T-helper 2 cell treated with Interferon-gamma antibody and Interleukin-4, amounts not matched to agents 5 μg/mL and 100 μg/mL, for 36 hours (primary cell): ENCODE measurements around the gene NTRK3.
"Not testable (repeated sequence)": the region's sequence is repeated elsewhere in the genome, so short reads cannot be mapped to it uniquely, and the experiment has no call there.

Source experiments
- DNase-seq: peaks from one replicate; pipeline ENCODE4 v3.0.0; 2021; ENCODE audit warnings: low spot score
- H3K27ac Mint-ChIP-seq: one replicate; pipeline ENCODE4 v1.8.0; 2021; ENCODE audit warnings: mild to moderate bottlenecking, mixed read lengths
- H3K27me3 Mint-ChIP-seq: one replicate; pipeline ENCODE4 v1.8.0; 2021; ENCODE audit warnings: low read depth, mixed read lengths
- H3K36me3 Mint-ChIP-seq: one replicate; pipeline ENCODE4 v1.8.0; 2021; ENCODE audit warnings: low read depth, mixed read lengths
- H3K4me1 Mint-ChIP-seq: one replicate; pipeline ENCODE4 v1.8.0; 2021; ENCODE audit warnings: low read depth, mixed read lengths
- H3K4me3 Mint-ChIP-seq: one replicate; pipeline ENCODE4 v1.8.0; 2022; ENCODE audit warnings: mild to moderate bottlenecking, moderate library complexity, mixed read lengths
- H3K9me3 Mint-ChIP-seq: one replicate; pipeline ENCODE4 v1.8.0; 2021; ENCODE audit warnings: mixed read lengths

The NTRK3 gene

GRCh38 chr15:88091444-88092016 lies 165.0 kb downstream of the NTRK3 start:
- no peak for DNase-seq
- Mint-ChIP-seq H3K9me3 (no peaks in the 10 kb centered on the region), H3K27ac (no peak overlapping the region), H3K4me1 (no peaks in the 10 kb centered on the region), H3K27me3 (peaks cover 6% of the 10 kb centered on the region), H3K4me3 (no peak overlapping the region), H3K36me3 (no peaks in the 10 kb centered on the region)

GRCh38 chr15:88090481-88091011 lies 166.0 kb downstream of the NTRK3 start:
- no peaks in the 10 kb centered on the region for H3K36me3 Mint-ChIP-seq
- no peaks in the 10 kb centered on the region for H3K9me3 Mint-ChIP-seq
- DNase-seq = no peak
- no peak overlapping the region for H3K27ac Mint-ChIP-seq
- H3K4me1 Mint-ChIP-seq = no peaks in the 10 kb centered on the region
- peaks cover 6% of the 10 kb centered on the region for H3K27me3 Mint-ChIP-seq
- no peak overlapping the region for H3K4me3 Mint-ChIP-seq

GRCh38 chr15:88089731-88090130 lies 166.8 kb downstream of the NTRK3 start:
- Mint-ChIP-seq H3K9me3 (no peaks in the 10 kb centered on the region), H3K36me3 (no peaks in the 10 kb centered on the region), H3K27ac (no peak overlapping the region), H3K4me3 (no peak overlapping the region), H3K4me1 (no peaks in the 10 kb centered on the region), H3K27me3 (peaks cover 6% of the 10 kb centered on the region)
- DNase-seq = no peak

GRCh38 chr15:88089024-88089620 lies 167.4 kb downstream of the NTRK3 start:
- H3K27me3 Mint-ChIP-seq = peaks cover 6% of the 10 kb centered on the region
- H3K36me3 Mint-ChIP-seq = no peaks in the 10 kb centered on the region
- H3K27ac Mint-ChIP-seq = no peak overlapping the region
- no peaks in the 10 kb centered on the region for H3K4me1 Mint-ChIP-seq
- H3K4me3 Mint-ChIP-seq = no peak overlapping the region
- DNase-seq = no peak
- H3K9me3 Mint-ChIP-seq = no peaks in the 10 kb centered on the region

GRCh38 chr15:88083811-88084760 lies 172.5 kb downstream of the NTRK3 start:
- Mint-ChIP-seq H3K4me3 (no peak overlapping the region), H3K27ac (no peak overlapping the region), H3K27me3 (no peaks in the 10 kb centered on the region), H3K36me3 (no peaks in the 10 kb centered on the region), H3K4me1 (no peaks in the 10 kb centered on the region), H3K9me3 (no peaks in the 10 kb centered on the region)
- DNase-seq = no peak

- Mint-ChIP-seq H3K9me3 (no peaks in the 10 kb centered on the region), H3K27me3 (no peaks in the 10 kb centered on the region), H3K4me3 (no peak overlapping the region), H3K27ac (no peak overlapping the region), H3K36me3 (no peaks in the 10 kb centered on the region), H3K4me1 (no peaks in the 10 kb centered on the region)
- DNase-seq = no peak
These were observed 175.9 kb downstream of the NTRK3 start for GRCh38 chr15:88080616-88081015.

- Mint-ChIP-seq H3K4me3 (no peak overlapping the region), H3K27me3 (no peaks in the 10 kb centered on the region), H3K9me3 (no peaks in the 10 kb centered on the region), H3K36me3 (no peaks in the 10 kb centered on the region), H3K4me1 (no peaks in the 10 kb centered on the region), H3K27ac (no peak overlapping the region)
- DNase-seq = no peak
These were observed 179.1 kb downstream of the NTRK3 start for GRCh38 chr15:88077296-88078020.

- H3K9me3 Mint-ChIP-seq = no peaks in the 10 kb centered on the region
- DNase-seq = no peak
- no peaks in the 10 kb centered on the region for H3K36me3 Mint-ChIP-seq
- H3K4me3 Mint-ChIP-seq = no peak overlapping the region
- no peaks in the 10 kb centered on the region for H3K27me3 Mint-ChIP-seq
- H3K27ac Mint-ChIP-seq = no peak overlapping the region
- no peaks in the 10 kb centered on the region for H3K4me1 Mint-ChIP-seq
These were observed 180.2 kb downstream of the NTRK3 start for GRCh38 chr15:88076328-88076727.

- Mint-ChIP-seq H3K4me3 (no peak overlapping the region), H3K36me3 (no peaks in the 10 kb centered on the region), H3K9me3 (no peaks in the 10 kb centered on the region), H3K27ac (no peak overlapping the region), H3K4me1 (no peaks in the 10 kb centered on the region), H3K27me3 (no peaks in the 10 kb centered on the region)
- DNase-seq = no peak
These were observed 181.4 kb downstream of the NTRK3 start for GRCh38 chr15:88075102-88075501.

GRCh38 chr15:88074386-88074785 lies 182.2 kb downstream of the NTRK3 start:
- Mint-ChIP-seq H3K4me1 (no peaks in the 10 kb centered on the region), H3K27ac (no peak overlapping the region), H3K9me3 (no peaks in the 10 kb centered on the region), H3K4me3 (no peak overlapping the region), H3K36me3 (no peaks in the 10 kb centered on the region), H3K27me3 (no peaks in the 10 kb centered on the region)
- DNase-seq = no peak

GRCh38 chr15:88073391-88073691 lies 183.2 kb downstream of the NTRK3 start:
- Mint-ChIP-seq H3K4me3 (no peak overlapping the region), H3K27ac (no peak overlapping the region), H3K36me3 (no peaks in the 10 kb centered on the region), H3K4me1 (no peaks in the 10 kb centered on the region), H3K27me3 (no peaks in the 10 kb centered on the region), H3K9me3 (no peaks in the 10 kb centered on the region)
- DNase-seq = no peak

- H3K4me1 Mint-ChIP-seq = no peaks in the 10 kb centered on the region
- no peak overlapping the region for H3K4me3 Mint-ChIP-seq
These were observed 183.7 kb downstream of the NTRK3 start for GRCh38 chr15:88072598-88073390.

GRCh38 chr15:88072133-88072532 lies 184.4 kb downstream of the NTRK3 start:
- not testable (repeated sequence) for H3K27me3 Mint-ChIP-seq, H3K27ac Mint-ChIP-seq

More at GRCh38 chr15:88072598-88073390, 183.7 kb downstream of the NTRK3 start:
- no peaks in the 10 kb centered on the region for H3K36me3 Mint-ChIP-seq
- DNase-seq = no peak
- H3K27ac Mint-ChIP-seq = no peak overlapping the region
- H3K9me3 Mint-ChIP-seq = no peaks in the 10 kb centered on the region
- no peaks in the 10 kb centered on the region for H3K27me3 Mint-ChIP-seq

More at GRCh38 chr15:88072133-88072532, 184.4 kb downstream of the NTRK3 start:
- H3K4me3 Mint-ChIP-seq, DNase-seq, H3K4me1 Mint-ChIP-seq, H3K9me3 Mint-ChIP-seq, H3K36me3 Mint-ChIP-seq: not testable (repeated sequence)
